Activated CD4-positive, CD25-positive, alpha-beta regulatory T cell treated with anti-CD3 and anti-CD28 coated beads, Interleukin-2, amount 50 U/mL, for 24 hours (primary cell): Measurements from ENCODE around the gene TRIM61.
"Not testable (repeated sequence)": the region's sequence is repeated elsewhere in the genome, so short reads cannot be mapped to it uniquely, and the experiment has no call there.

Experiments
- ATAC-seq, 2 donors: fragments of 150-1000 bp; cut with Tn5 transposase; one replicate each; pipeline ENCODE4 v1.10.0; 2021; ENCODE audit warnings: mild to moderate bottlenecking in 1 of 2, moderate library complexity in 1 of 2

Gene TRIM61

DNA sequence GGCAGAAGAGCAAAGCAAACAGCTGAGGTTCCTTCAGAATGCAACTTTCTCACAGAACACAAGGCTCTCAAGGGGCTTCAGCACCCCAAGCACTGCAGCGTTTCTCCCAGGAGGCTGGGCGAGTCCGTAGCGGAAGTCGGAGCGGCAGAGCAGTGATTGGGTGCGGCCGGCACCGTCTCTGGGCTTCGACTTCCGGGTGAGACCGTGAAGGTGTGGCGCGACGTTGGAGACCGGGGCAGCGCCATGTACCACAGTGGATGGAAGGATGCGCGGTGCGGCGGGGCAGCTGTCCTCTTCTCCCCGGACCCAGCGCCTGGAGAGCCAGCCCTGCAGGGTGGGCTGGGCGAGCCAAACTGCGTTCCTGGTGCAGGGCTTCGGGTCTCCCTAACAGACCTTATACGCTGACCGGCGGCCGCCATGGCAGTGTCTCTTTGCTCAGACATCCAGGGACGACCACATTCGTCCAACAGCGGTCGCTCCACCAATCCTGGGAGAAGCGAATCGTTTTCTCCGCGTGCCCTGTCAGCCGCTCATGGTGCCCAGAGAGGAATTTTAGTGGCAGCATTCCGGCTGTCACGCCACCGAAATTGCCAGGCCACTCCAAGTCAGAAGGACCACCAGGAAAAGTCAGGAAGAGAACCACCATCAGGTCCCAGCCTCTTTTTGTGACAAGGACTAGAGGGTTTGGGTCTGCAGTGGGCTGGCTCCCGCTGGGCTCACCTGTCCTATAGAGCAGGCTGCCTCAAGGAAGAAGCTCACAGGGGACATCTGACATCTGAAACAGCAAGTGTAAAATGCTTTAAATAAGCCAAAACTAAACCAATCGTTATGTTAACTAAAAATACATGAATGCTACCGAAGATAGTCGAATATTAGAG is 20.5 kb downstream of the TRIM61 start:
- peak; percentile 100 for ATAC-seq

DNA sequence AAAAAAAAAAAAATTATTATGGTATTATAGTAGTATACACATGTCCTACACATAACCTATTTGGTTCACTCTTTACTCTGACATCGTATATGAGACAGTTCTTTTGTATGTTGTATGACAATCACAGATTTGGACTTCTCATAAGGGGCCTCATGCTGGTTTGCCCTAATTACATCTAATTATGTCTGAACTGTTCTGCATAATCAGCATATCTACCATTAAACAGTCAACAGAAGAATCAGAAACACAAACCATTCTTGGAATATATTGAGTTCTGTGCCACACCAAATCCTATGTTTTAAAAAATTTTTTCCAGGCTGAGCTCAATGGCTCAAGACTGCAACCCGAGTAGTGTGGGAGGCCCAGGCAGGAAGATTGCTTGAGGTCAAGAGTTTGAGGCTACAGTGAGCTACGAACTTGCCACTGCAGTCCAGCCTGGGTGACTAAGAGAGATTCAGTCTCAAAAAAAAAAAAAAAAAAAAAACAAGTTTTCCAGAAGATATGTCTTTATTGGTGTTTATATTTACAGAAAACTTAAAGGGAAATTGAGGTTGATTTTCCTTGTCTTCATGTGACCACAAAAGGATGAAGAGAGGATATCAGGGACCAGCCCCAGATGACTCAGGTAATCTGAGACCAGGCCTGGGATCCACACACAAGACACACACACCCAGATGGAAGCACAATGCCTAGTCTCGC is 22.2 kb downstream of the TRIM61 start:
- ATAC-seq, result no peak

DNA sequence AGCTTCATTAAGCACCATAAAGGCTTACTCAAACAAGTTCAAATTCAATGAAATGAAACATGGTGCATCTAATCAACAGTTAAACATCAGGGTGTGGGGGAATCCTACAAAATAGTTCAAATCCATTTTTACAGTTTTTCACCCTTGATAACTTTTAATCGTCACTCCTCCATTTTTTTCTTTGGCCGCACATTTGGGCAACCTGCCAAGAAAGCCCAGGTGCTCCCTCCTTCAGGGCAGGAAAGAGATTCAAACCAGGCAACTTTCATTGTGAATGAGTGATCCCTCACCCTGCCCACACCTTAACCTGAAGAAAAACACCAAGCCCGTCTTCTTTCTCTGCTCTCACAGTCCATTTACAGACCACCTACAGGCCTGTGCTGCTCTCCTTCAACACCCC is 24.9 kb downstream of the TRIM61 start:
- no peak for ATAC-seq

DNA sequence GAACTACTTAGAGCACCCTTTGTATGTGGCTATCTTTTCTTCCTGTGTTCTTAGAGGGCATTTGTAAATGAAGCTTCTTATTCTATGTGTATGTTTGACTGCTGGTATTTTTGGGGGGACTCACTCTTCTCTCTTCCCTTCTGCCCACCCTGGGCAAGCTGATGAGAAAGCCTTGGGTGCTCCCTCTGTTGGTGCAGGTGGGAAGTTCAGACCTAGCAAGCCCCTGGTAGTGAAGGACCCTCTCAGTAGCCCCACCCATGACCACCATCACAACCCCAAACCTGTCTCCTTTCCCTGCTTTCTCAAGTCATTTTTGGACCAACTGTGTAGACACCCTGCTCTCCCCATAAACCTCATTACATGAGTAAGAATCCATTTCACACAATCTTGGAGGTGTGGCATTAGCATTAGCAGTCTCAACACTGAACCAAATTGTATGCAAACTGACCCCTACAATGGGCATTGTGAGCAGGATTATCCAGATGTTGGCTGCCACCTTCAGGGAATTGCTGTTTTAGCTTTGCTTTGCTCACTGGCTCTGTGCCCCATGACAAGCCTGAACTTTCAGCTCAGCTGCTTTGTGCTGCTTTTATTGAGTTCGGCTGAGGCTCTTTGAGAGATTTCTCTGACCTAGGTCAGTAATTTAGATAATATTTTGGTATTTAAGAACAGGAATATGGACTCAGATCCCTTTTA is 27.9 kb downstream of the TRIM61 start:
- no peak for ATAC-seq

DNA sequence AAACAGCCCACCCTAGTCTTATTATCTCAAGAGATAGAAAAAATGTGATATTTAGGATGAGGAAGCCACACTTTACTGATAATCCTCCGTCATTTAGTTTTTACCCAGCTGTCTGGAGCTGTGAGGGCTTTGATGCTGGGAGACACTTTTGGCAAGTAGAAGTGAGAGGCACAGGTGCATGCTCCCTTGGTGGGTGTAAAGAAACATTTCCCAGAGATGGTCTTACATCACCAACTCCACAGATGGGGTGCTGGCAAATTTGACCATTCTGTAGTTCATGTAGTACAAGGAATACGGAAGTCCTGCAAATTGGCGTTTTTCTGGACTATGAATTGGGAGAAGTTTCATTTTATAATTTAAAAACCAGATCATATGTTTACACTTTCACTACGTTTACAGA is 28.5 kb downstream of the TRIM61 start:
- ATAC-seq, result no peak

DNA sequence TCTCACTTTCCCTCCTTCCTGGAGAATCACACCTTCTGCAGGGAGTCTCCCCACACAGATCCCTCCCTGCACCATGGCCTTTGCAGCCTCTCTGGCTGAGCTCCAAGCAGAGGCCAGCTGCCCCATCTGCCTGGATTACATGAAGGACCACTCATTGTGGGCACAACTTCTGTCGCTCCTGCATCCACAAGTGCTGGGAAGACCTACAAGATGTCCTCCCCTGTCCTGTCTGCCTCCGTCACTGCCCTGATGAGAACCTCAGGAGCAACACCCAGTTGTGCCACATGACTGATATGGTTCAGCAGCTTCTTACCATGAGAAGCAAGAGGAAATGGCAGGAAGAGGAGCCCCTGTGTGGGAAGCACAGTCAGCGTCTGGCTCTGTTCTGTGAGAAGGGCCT is 29.5 kb downstream of the TRIM61 start:
- ATAC-seq, result not testable (repeated sequence)

DNA sequence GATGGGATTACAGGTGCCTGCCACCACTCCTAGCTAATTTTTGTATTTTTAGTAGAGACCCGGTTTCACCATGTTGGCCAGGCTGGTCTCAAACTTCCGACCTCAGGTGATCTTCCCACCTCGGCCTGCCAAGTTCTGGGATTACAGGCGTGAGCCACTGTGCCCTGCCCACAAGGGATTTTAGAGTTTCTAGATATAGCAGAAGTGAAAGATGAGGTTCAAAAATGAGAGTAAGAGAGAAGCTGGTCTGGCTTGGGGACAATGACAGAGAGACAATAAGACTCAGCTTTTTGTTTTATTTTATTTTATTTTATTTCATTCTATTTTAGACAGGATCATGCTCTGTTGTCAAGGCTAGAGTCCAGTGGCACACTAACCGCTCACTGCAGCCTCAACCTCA is 30.6 kb downstream of the TRIM61 start:
- ATAC-seq, result no peak

DNA sequence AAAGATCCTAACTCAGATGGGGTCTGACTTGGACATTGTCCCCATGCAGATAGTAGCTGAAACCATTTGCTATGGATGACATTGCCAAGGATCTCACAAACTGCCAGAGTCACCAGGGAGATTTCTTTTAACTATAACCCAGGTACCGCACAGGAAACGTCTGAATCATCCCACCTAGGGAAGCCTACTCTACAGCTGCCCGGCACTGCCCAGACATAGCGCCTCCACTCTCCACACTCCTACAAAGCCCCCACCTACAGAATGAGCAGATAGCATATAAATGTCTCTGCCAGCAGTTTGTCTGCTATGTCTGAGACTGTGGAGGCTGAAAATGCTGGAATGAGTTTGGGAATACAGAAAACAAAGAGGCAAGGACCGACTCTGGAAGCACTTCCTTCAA is 32.3 kb downstream of the TRIM61 start:
- no peak for ATAC-seq

DNA sequence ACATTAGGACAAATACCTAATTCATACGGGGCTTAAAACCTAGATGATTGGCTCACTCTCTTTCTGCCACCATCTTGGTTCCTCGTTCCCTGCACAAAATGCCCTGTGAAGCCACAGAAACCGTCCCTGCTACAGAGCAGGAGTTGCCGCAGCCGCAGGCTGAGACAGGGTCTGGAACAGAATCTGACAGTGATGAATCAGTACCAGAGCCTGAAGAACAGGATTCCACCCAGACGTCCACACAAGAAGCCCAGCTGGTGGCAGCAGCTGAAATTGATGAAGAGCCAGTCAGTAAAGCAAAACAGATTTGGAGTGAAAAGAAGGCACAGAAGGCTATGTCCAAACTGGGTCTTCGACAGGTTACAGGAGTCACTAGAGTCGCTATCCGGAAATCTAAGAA is 34.3 kb downstream of the TRIM61 start:
- no peak for ATAC-seq

DNA sequence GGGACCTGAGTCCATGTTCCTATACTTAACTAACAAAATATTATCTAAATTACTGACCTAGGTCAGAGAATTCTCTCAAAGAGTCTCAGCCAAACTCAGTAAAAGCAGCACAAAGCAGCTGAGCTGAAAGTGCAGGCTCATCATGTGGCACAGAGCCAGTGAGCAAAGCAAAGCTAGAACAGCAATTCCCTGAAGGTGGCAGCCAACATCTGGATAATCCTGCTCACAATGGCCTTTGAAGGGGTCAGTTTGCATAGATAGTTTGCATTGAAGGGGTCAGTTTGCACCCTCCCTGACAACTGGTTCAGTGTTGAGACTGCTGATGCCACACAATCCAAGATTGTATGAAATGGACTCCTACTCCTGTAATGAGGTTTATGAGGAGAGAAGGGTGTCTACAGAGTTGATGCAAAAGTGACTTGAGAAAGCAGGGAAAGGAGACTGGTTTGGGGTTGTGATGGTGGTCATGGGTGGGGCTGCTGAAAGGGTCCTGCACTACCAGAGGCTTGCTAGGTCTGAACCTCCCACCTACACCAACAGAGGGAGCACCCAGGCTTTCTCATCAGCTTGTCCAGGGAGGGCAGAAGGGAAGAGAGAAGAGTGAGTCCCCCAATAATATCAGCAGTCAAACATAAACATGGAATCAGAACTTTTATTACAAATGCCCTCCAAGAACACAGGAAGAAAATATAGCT is 39.7 kb downstream of the TRIM61 start:
- ATAC-seq, result no peak

DNA sequence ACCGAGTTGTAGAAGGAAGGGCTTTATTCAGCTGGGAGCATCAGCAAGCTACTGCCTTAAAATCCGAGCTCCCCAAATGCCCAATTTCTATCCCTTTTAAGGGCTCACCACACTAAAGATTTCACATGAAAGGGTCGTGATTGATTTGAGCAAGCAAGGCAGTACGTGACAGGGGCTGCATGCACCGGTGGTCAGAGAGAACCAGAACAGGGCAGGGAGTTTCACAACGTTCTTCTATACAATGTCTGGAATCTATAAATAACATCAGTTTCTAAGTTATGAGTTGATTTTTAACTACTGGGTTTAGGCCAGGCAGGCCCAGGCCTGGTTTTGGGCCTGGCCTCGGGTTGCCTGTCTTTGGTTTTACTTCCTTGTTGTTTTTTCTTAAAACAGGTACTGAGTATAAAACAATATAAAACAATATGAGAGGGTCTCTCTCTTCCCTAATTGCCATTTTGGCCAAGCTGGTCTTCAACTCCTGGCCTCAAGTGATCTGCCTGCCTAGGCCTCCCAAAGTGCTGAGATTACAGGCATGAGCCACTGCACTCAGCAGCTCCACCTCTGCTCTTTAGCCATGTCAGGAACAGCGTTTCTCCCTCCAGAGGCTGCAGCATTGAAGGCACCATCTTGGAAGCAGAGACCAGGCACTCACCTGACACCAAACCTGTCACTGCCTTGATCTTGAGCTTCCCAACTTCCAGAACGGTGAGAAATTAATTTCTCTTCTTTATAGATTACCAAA is 41.4 kb downstream of the TRIM61 start:
- not testable (repeated sequence) for ATAC-seq

DNA sequence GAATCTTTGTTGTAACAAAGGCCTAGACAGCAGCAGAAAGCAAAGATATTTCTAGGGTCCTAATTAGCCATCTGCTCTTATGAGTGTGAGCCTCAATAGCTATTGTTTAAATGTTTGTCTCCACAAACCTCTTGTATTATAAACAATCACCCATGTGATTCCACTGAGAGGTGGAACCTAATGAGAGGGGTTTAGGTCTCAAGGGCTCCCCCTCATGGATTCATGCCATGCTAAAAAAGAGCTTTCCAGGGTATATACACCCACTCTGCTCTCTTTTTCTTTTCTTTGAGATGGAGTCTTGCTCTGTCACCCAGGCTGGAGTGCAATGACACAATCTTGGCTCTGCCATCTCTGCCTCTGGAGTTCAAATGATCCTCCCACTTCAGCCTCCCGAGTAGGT is 42.1 kb downstream of the TRIM61 start:
- no peak for ATAC-seq

DNA sequence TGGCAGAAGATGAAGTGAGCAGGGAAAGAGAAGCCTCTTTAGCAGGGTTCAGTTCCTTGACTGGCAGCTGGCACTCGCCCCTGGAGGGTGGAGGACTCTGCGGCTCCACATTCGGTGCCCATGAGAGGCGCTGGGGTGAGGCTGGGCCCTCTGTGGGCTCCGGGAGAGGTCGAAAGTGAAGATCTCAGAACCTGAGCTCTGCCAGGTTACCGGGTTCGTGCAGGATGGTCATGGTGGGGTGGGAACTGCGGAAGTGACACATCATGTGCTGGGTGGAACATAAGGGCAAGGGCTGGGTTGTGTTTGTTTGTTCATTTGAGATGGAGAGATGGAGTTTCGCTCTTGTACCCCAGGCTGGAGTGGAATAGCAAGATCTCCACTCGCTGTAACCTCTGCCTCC is 44.2 kb downstream of the TRIM61 start:
- no peak for ATAC-seq

DNA sequence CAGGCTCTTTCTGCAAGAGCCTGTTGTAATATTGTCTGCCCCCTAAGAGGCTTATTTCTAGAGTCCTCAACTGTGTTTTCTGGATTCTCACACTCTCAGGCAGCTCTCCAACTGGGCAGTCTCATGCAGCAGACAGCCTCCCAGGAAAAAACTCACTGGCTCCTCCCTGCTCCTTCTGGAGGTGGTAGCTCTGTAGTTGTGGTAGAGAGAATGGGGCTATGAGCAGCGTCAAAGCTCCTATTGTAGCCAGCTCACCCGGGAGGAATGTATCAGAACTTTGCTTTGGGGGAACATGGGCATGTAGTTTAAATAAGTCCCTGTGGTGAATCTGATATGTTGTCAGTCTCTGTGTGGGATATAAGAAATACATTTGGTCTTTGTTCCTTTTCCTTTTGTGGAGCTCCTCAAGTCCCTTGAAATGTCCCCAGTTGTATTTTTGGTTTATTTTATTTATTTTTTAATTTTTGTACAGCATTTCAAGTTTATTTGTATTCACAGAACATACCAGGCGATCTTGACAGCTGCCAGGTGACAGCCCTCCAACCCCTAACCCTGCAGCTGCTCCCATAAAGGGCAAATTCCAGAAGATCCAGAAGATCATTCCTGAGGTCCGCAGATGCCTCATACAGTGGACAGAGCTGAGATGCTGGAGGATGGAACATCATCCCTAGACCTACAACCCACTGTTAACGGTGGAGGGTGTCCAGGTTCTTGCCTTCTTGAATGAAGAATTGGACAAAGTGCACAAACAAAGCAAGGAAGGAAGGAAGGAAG is 45.7 kb downstream of the TRIM61 start:
- no peak for ATAC-seq

DNA sequence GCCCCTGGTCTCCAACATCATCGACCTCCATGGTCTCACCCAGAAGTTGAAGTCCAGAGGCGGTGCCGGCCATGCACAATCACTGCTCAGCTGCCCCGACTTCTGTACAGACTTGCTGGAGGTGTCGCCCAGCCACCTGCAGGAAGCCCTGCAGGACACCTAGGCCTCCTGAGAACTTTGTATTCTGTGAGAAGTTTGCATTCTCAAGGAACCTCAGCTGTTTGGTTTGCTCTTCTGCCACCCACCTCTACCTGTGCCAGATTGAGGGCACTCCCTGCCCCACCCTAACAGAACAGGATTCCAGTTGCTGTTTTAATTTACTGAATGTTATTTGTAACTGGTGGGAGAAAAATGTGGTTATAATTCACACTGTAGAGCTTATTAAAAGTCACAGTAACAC is 46.8 kb downstream of the TRIM61 start:
- no peak for ATAC-seq

DNA sequence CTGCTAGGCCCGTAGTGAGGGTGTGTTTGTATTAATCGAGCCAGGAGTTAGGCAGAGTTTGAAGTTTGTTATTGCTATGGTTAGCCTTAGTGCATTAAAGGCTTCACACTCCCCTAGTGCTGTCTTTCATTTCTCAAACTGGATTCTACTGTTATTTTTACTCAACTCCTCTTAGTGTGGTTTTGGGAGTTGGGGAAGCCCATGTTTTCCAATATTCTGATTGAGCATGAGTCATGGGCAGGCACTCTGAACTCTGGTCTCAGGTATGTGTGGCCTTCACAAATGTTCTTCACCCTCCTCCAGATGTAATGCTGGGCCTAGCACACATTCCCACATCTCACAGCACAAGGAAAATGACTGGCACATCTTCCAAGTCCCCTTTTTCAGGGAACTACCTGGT is 50.4 kb downstream of the TRIM61 start:
- not testable (repeated sequence) for ATAC-seq

DNA sequence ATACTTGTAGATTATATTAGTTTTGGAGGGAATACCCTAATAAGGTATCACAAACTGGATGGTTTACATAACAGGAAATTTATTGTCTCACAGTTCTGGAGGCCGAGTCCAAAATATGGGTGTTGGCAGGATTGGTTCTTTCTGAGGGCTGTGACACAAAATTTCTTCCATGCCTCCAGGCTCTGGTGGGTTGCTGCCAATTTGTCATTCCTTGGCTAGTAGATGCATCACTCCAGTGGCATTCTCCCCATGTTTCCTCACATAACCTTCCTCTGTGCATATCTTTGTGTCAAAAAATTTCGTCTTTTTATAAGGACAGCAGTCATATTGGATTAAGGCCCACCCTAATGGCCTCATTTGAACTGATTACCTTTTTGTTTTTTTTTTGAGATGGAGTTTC is 51.2 kb downstream of the TRIM61 start:
- no peak for ATAC-seq

DNA sequence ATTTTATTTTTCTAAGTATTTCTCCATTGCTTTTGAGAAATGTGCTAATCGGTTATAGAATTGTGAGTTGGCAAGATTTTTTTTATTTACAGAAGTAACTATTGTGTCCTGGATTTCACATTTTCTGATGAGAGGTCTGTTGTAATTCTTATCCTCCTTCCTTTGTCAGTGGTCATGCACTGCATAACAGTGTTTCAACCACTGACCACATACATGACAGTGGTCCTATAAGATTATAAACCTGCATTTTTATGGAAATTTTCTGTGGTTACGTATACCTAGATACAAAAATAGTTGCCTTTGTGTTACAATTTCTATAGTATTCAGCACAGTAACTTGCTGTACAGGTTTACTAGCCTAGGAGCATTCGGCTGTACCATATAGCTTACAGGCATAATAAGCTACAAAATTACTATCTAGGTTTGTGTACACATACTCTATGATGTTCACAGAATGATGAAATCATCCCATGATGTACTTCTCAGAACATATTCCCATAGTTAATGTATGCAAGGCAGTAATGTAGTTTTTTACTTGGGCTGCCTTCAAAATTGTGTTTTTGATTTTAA is 52.7 kb downstream of the TRIM61 start:
- ATAC-seq, result no peak

DNA sequence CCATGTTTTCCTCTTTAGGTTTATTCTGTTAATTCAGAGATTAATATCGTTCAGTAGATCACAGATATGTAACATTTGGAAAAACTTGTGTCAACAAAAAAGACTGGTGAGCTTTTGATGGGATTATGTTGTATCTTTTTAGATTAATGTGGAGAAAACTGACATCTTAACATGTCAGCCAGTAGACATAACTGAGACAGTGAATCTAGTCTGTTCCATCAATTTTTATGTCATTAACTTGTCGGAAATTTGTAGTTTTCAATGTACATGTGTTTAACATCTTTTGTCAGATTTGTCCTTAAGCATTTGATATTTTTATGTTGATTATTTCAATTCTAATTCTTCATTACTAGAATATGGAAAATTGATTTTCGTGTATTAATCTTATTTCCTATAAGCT is 58.5 kb downstream of the TRIM61 start:
- ATAC-seq, result no peak
